OCI-LY3 (cell line): ENCODE measurements around the gene P2RX7.

ENCODE experiments used
- H2AFZ ChIP-seq: fragments of 200-600, 300-600 bp; shearing (Covaris generic); 2 replicates; pipeline ENCODE4 v1.6.0; 2014; ENCODE audit warnings: antibody characterized with exemption, low read depth, low read length
- H3K27ac ChIP-seq: fragments of 200-600, 300-600 bp; sonication (generic); 2 replicates; pipeline ENCODE4 v1.5.1; 2014; ENCODE audit warnings: mild to moderate bottlenecking, low read length, moderate library complexity, mixed read lengths
- H3K27me3 ChIP-seq: fragments of 200-600, 300-600 bp; sonication (generic); 2 replicates; pipeline ENCODE4 v1.6.1; 2014; ENCODE audit warnings: low read depth, low read length, mixed read lengths
- H3K36me3 ChIP-seq: fragments of 200-600, 300-600 bp; sonication (generic); replicated peaks from 2 replicates; pipeline ENCODE3; 2014; ENCODE audit warnings: low read depth, low read length, mixed read lengths
- H3K4me1 ChIP-seq: fragments of 300-600, 200-600 bp; sonication (generic); 2 replicates; pipeline ENCODE4 v1.6.1; 2014; ENCODE audit warnings: low read length, mixed read lengths
- H3K4me2 ChIP-seq: fragments of 200-600, 300-600 bp; sonication (generic); 2 replicates; pipeline ENCODE4 v1.6.1; 2014; ENCODE audit warnings: low read length, mixed read lengths
- H3K4me3 ChIP-seq: fragments of 300-600, 200-600 bp; sonication (generic); 2 replicates; pipeline ENCODE4 v1.5.1; 2014; ENCODE audit warnings: antibody characterized with exemption, mild to moderate bottlenecking, low read length, moderate library complexity
- H3K79me2 ChIP-seq: fragments of 300-600, 200-600 bp; shearing (Covaris generic); 2 replicates; pipeline ENCODE4 v1.6.1; 2014; ENCODE audit warnings: mild to moderate bottlenecking, low read length, mixed read lengths
- H3K9ac ChIP-seq: fragments of 300-600, 200-600 bp; shearing (Covaris generic); 2 replicates; pipeline ENCODE4 v1.6.0; 2014; ENCODE audit warnings: mild to moderate bottlenecking, low read length, moderate library complexity
- H3K9me3 ChIP-seq: fragments of 200-600, 300-600 bp; shearing (Covaris generic); 2 replicates; pipeline ENCODE4 v1.6.1; 2014; ENCODE audit warnings: low read length, mixed read lengths; ENCODE audit not compliant: insufficient read depth
- H4K20me1 ChIP-seq: fragments of 200-600, 300-600 bp; sonication (generic); 2 replicates; pipeline ENCODE4 v1.6.1; 2016; ENCODE audit warnings: low read length, mixed read lengths; ENCODE audit not compliant: insufficient read depth
- CTCF ChIP-seq: fragments of 200-600, 300-600 bp; sonication (generic); IDR thresholded peaks from 2 replicates; pipeline ENCODE4 v1.5.1; 2014; ENCODE audit warnings: antibody characterized with exemption, low read length, low read depth
- EZH2phosphoT487 ChIP-seq: fragments of 200-600 bp; shearing (Covaris generic); IDR thresholded peaks from 2 replicates; pipeline ENCODE4 v1.6.1; 2018; ENCODE audit warnings: antibody characterized with exemption, mixed run types, low read depth

The P2RX7 gene

DNA sequence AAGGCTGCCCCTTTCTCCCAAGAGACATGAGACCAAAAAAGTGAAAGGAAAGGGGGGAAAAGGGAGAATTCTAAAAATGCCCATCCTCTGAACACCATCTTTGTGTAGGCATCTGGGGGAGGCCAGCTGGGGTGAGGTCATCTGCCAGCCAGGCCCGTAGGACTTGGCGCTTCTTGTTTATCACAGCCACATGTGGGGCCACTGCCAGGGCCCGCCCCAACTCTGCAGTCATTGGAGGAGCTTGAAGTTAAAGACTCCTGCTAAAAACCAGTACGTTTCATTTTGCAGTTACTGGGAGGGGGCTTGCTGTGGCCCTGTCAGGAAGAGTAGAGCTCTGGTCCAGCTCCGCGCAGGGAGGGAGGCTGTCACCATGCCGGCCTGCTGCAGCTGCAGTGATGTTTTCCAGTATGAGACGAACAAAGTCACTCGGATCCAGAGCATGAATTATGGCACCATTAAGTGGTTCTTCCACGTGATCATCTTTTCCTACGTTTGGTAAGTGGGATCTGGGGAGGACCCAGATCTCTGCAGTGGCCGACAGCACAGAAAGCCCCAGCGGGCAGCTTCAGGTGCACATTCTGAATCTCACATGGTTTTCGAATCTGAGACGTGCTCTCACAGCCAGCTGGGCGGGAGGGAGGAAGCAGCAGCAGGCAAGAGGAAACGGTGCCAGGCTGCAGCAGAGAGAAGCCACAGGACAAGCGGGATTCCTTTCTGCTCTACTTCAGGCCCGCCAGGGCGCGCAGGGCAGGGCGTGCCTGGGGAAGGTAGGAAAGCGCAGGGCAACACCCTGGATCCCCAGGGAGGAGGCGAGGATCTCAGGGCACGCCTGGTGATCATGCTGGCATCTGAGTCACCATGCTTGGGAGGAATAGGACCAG, at the start of gene P2RX7:
TSS of gene P2RX7 (plus strand) at position 276 of the 881 bp plus-strand sequence. CDS start at position 371, 95 bp downstream.
- Histone ChIP-seq H3K79me2 (no peaks in the 10 kb centered on the region), H3K27me3 (0 out of 2 replicates have a peak, but pooled peaks cover 3% of the 10 kb centered on the region), H3K36me3 (no peaks in the 10 kb centered on the region), H3K27ac (no peak within 1 kb of the TSS), H3K4me3 (peak within 1 kb of the TSS; percentile 69), H3K9me3 (no peaks in the 10 kb centered on the region), H2AFZ (peak within 1 kb of the TSS; percentile 89), H3K4me2 (peak within 1 kb of the TSS; percentile 85), H3K4me1 (peaks cover 33% of the 10 kb centered on the region), H4K20me1 (no peaks in the 10 kb centered on the region), H3K9ac (peak within 1 kb of the TSS; percentile 41)
- no peak for TF ChIP-seq EZH2phosphoT487
- no peak for TF ChIP-seq CTCF

DNA sequence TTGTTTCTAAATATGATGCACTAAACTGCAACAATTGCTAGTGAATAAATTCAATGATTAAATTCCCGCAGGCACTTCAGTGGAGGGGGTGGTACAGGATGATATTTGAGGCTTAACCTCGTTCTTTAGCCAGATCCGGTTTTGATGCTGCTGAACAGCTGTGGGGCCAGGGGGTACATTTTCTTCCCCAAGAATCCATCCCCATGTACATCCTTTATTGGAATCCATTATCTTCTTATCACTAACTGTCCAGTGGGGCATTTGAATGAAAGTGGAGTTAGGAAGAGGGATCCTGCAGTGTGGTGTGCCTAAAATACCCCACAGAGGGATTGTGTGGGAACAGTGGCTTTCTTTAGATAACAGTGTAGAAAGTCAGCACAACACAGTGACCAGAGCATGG, 48.4 kb upstream of the P2RX7 start:
- Histone ChIP-seq H3K4me2 (no peak overlapping the region), H3K9ac (no peak overlapping the region), H3K9me3 (no peaks in the 10 kb centered on the region), H3K4me1 (no peaks in the 10 kb centered on the region), H3K27me3 (no peaks in the 10 kb centered on the region), H4K20me1 (no peaks in the 10 kb centered on the region), H3K27ac (no peak overlapping the region), H3K36me3 (no peaks in the 10 kb centered on the region), H3K79me2 (no peaks in the 10 kb centered on the region), H2AFZ (peak overlapping the region; percentile 33; the same call in 1 of the 2 replicates), H3K4me3 (no peak overlapping the region)
- TF ChIP-seq CTCF (no peak), EZH2phosphoT487 (no peak)

GRCh38 chr12:121085069-121085468, 47.6 kb upstream of the P2RX7 start:
- no peak overlapping the region for H3K4me3 ChIP-seq
- H2AFZ ChIP-seq, result no peak overlapping the region
- H3K36me3 ChIP-seq, result no peaks in the 10 kb centered on the region
- H3K9me3 ChIP-seq, result no peaks in the 10 kb centered on the region
- TF ChIP-seq EZH2phosphoT487, result no peak
- no peaks in the 10 kb centered on the region for H3K4me1 ChIP-seq
- no peak overlapping the region for H3K4me2 ChIP-seq
- no peak overlapping the region for H3K27ac ChIP-seq
- no peaks in the 10 kb centered on the region for H4K20me1 ChIP-seq
- H3K27me3 ChIP-seq, result no peaks in the 10 kb centered on the region
- no peak overlapping the region for H3K9ac ChIP-seq
- H3K79me2 ChIP-seq, result no peaks in the 10 kb centered on the region

GRCh38 chr12:121085506-121086353, 46.9 kb upstream of the P2RX7 start:
- no peaks in the 10 kb centered on the region for H3K36me3 ChIP-seq
- no peak overlapping the region for H3K4me3 ChIP-seq
- H3K27me3 ChIP-seq, result no peaks in the 10 kb centered on the region
- H3K4me2 ChIP-seq, result no peak overlapping the region
- H3K27ac ChIP-seq, result no peak overlapping the region
- TF ChIP-seq CTCF, result no peak
- TF ChIP-seq EZH2phosphoT487, result no peak
- no peak overlapping the region for H2AFZ ChIP-seq
- no peaks in the 10 kb centered on the region for H3K4me1 ChIP-seq
- no peaks in the 10 kb centered on the region for H4K20me1 ChIP-seq
- H3K79me2 ChIP-seq, result no peaks in the 10 kb centered on the region
- no peak overlapping the region for H3K9ac ChIP-seq
- H3K9me3 ChIP-seq, result no peaks in the 10 kb centered on the region
